Lower leg skin (tissue), 4 donors: ENCODE data around the gene KCND2. TPM values are rescaled to one million over a fixed set of nuclear protein-coding genes. Genes with fewer than 3 reads are reported as not detected.

ENCODE experiments used
- DNase-seq, 2 donors: peaks; one replicate each; pipeline ENCODE4 v3.0.0-alpha.2; 2019; ENCODE audit warnings: low spot score in 2 of 2
- H3K4me3 ChIP-seq: fragments of 200-600 bp; sonication (generic); 2 replicates; pipeline ENCODE4 v1.5.1; 2017; ENCODE audit warnings: mild to moderate bottlenecking, low read depth; ENCODE audit not compliant: poor library complexity, severe bottlenecking
- POLR2A ChIP-seq, 2 donors: fragments of 450-650 bp; IDR thresholded peaks; one replicate each; pipeline ENCODE4 v1.6.1; 2016 to 2017; ENCODE audit warnings: antibody characterized with exemption in 2 of 2, mild to moderate bottlenecking in 1 of 2, moderate library complexity in 1 of 2
- WGBS, 2 donors: methylation state at CpG; one replicate each; pipeline ENCODE4 v1.1.5; 2018; 5-methylcytosine and 5-hydroxymethylcytosine counted together
- intact Hi-C: fragments of 100-400 bp; cut with DNase I; formaldehyde crosslinking; loops from one replicate; pipeline ENCODE4 v1.15.0; 2023; ENCODE audit warnings: low total_unique reads
- total RNA-seq, 4 donors: library from RNA; depleted of rRNA; stranded (reverse); fragments of >200 nt; gene quantifications; one replicate each; pipeline ENCODE4 v1.1.0, GENCODE V29; 2016
- TF ChIP-seq, protein P1 (sequence below), 3 donors: fragments of 450-650 bp; IDR thresholded peaks; one replicate each; pipeline ENCODE4 v1.5.1; 2016; ENCODE audit warnings: antibody characterized with exemption in 3 of 3, mild to moderate bottlenecking in 3 of 3, moderate library complexity in 2 of 3

The KCND2 gene
- total RNA-seq, 4 donors from 2014 or later: 0.11 to 0.25 (median 0.15) TPM

DNA sequence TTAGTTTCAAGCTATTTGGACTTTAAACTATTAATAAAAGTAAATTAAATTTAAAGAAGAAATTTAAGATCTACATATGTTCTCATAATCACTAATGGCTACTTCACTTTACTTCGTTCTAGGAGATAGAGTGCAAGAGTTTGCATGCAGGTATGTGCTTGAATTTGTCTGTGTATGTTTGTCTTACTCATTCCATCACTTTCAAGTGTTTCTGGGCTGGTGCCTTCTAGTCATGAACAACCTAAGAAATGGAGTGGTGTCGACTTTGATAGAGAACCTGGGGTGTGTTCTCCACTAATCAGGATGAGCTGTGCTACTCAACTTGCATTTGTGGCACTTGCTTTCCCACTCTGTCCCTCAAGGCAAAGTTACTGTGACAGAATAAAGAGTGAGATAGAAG is 169.9 kb downstream of the KCND2 start:
- no peak for DNase-seq
- TF ChIP-seq, protein P1, sequence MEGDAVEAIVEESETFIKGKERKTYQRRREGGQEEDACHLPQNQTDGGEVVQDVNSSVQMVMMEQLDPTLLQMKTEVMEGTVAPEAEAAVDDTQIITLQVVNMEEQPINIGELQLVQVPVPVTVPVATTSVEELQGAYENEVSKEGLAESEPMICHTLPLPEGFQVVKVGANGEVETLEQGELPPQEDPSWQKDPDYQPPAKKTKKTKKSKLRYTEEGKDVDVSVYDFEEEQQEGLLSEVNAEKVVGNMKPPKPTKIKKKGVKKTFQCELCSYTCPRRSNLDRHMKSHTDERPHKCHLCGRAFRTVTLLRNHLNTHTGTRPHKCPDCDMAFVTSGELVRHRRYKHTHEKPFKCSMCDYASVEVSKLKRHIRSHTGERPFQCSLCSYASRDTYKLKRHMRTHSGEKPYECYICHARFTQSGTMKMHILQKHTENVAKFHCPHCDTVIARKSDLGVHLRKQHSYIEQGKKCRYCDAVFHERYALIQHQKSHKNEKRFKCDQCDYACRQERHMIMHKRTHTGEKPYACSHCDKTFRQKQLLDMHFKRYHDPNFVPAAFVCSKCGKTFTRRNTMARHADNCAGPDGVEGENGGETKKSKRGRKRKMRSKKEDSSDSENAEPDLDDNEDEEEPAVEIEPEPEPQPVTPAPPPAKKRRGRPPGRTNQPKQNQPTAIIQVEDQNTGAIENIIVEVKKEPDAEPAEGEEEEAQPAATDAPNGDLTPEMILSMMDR (IDR thresholded peaks at IDR 0.05): no peak
- no peak for TF ChIP-seq POLR2A (IDR thresholded peaks at IDR 0.05)
- H3K4me3 ChIP-seq: no peak overlapping the region
- WGBS, 2 donors: 57 to 64% methylated on average over 2 of the region's 2 CpGs
- intact Hi-C loops: no loop called here

DNA sequence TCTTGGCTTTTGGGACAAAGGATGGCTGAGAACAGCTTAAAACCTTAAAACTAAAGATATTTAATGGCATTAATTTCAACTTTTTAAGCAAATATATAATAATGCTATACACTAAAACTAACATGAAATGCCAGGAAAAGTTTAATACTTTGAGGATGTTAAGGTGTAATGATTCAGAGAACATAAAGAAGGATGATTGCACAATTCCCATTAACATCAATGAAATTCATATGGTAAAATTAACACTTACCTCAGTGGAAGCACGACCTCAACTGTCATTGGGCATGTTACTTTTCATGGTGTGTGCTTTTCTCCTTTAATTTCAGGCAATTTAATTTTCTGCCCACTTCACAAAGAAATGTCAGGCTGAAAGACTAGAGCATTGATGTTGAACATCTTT is 171.7 kb downstream of the KCND2 start:
- H3K4me3 ChIP-seq: no peak overlapping the region
- 57 to 66% methylated on average over 1 of the region's 1 CpG for WGBS, 2 donors
- intact Hi-C loops: no loop called here
- DNase-seq: no peak
- TF ChIP-seq, protein P1 (IDR thresholded peaks at IDR 0.05): no peak
- TF ChIP-seq POLR2A (IDR thresholded peaks at IDR 0.05): no peak

DNA sequence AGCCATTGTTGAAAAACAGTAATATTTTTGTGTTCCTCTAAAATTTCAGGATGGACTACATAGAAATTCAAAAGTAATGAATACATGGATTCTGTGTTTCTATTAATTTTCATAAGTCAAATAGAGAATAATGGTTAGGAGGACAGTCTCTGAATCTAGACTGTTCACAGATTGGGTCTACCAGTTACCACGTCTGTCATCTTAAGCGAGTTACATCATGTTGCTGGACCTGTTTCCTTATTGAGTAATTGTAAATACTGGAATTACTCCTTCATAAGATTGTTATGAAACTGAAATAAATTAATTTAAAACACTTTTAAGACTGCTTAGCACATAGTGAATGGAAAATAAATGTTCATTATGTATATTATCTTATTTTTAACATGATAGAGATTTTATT is 172.3 kb downstream of the KCND2 start:
- intact Hi-C loops: no loop called here
- no peak overlapping the region for H3K4me3 ChIP-seq
- 62 to 63% methylated on average over 2 of the region's 2 CpGs for WGBS, 2 donors
- no peak for DNase-seq
- TF ChIP-seq, protein P1 (IDR thresholded peaks at IDR 0.05): no peak
- no peak for TF ChIP-seq POLR2A (IDR thresholded peaks at IDR 0.05)

DNA sequence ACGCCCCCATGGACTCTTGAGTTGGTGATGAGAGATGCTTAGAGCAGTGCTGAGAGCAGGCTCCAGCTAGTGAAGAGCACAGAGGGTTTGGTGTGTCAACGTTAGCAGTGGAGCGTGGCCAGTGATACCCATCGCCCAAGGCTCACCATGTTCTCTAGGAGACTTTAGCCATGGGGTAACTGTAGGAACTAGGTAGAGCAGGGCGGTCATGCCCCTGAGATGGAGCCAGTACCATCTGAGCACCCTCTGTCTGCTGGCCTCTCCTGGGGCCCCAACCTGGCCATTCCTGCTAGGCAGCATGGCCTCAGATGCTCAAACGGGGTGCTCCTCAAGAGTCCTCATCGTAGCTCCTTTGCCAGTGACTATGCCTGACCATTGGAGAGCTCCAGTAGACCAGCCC is 179.7 kb downstream of the KCND2 start:
- DNase-seq: no peak
- TF ChIP-seq, protein P1 (IDR thresholded peaks at IDR 0.05): no peak
- no peak for TF ChIP-seq POLR2A (IDR thresholded peaks at IDR 0.05)
- no peak overlapping the region for H3K4me3 ChIP-seq
- 79 to 84% methylated on average over 7 of the region's 7 CpGs for WGBS, 2 donors
- intact Hi-C loops: no loop called here

DNA sequence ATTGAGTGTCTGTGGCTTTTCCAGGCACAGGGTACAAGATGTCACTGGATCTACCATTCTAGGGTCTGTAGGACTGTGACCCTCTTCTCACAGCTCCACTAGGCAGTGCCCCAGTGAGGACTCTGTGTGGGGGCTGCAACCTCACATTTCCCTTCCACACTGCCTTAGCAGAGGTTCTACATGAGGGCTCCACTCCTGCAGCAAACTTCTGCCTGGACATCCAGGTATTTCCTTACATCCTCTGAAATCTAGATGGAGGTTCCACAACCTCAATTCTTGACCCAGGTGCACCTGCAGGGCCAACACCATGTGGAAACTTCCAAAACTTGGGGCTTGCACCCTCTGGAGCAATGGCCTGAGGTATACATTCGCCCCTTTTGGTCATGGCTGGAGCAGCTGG is 183.7 kb downstream of the KCND2 start:
- whole genome bisulfite sequencing, 2 donors: 89 to 100% methylated on average over 1 of the region's 1 CpG

DNA sequence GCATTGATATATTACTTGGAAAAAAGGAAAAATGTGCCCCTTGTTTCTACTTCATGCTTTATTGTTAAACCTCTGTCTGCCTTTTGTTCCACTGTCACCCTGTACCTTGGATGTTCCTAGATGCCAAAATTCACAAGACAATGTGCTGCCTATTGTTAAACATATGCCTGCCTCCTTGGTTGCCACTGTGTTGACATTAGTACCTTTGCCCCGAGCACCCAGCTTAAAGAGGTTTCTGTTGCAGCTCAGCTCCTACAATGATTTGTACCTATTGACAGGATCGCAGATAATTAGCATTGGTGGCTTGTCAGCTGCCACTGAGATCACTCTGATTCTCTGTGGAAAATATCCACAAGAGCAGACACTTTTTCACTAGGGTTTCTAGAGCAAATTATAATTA is 188.0 kb downstream of the KCND2 start:
- no peak for DNase-seq
- H3K4me3 ChIP-seq: no peak overlapping the region
- intact Hi-C loops: no loop called here
- TF ChIP-seq, protein P1 (IDR thresholded peaks at IDR 0.05): no peak
- no peak for TF ChIP-seq POLR2A (IDR thresholded peaks at IDR 0.05)
- WGBS, 2 donors: 41 to 56% methylated on average over 2 of the region's 2 CpGs

More for the DNA sequence above, 183.7 kb downstream of the KCND2 start:
- TF ChIP-seq, protein P1 (IDR thresholded peaks at IDR 0.05): no peak
- no peak for TF ChIP-seq POLR2A (IDR thresholded peaks at IDR 0.05)
- no peak for DNase-seq
- intact Hi-C loops: no loop called here
- H3K4me3 ChIP-seq: no peak overlapping the region
